IMR-90 (cell line): ENCODE results near the gene KRT6C. TPM values are rescaled to one million over a fixed set of nuclear protein-coding genes. Genes with fewer than 3 reads are reported as not detected.

Experiments used
- ATAC-seq: fragments of 200-7000 bp; cut with Tn5 transposase; 2 replicates; pipeline ENCODE4 v1.9.1; 2020; ENCODE audit warnings: low read depth, mild to moderate bottlenecking, moderate library complexity
- BruUV-seq: library from RNA; stranded (reverse); fragments of 400-500 nt; replicated peaks from 2 replicates; lab custom pipeline; 2021; lab: Mats Ljungman, UMichigan
- CTCF ChIA-PET: fragments of 300-600 bp; formaldehyde crosslinking; extraction: SDS; loops from one replicate; lab custom pipeline; 2021; ENCODE audit warnings: antibody characterized with exemption; lab: Yijun Ruan, JAX
- POLR2A ChIA-PET: fragments of 300-600 bp; sonication (Branson Sonifier 250); formaldehyde crosslinking; loops from one replicate; lab custom pipeline; 2022; ENCODE audit warnings: antibody characterized with exemption; ENCODE audit not compliant: unreplicated experiment; lab: Charles Lee
- DNase-seq: peaks from one replicate; pipeline ENCODE4 v3.0.0; 2013
- H2AFZ ChIP-seq: replicated peaks from 2 replicates; pipeline ENCODE3; 2013; ENCODE audit warnings: low read length, mild to moderate bottlenecking; ENCODE audit not compliant: poor library complexity
- H2AK5ac ChIP-seq: 2 replicates; pipeline ENCODE4 v1.6.1; 2013; ENCODE audit warnings: low read depth, low read length, inconsistent platforms
- H2AK9ac ChIP-seq: replicated peaks from 2 replicates; pipeline ENCODE3; 2013; ENCODE audit warnings: mild to moderate bottlenecking, low read depth, low read length, moderate library complexity; ENCODE audit not compliant: poor library complexity
- H2BK120ac ChIP-seq: 2 replicates; pipeline ENCODE4 v1.6.1; 2013; ENCODE audit warnings: low read depth, low read length, inconsistent platforms
- H2BK15ac ChIP-seq: 3 replicates; pipeline ENCODE4 v1.6.1; 2013; ENCODE audit warnings: low read depth, low read length, inconsistent platforms
- H2BK20ac ChIP-seq: 2 replicates; pipeline ENCODE4 v1.6.1; 2013; ENCODE audit warnings: low read depth, mild to moderate bottlenecking, inconsistent platforms, low read length, moderate library complexity
- H2BK5ac ChIP-seq: 2 replicates; pipeline ENCODE4 v1.6.1; 2013; ENCODE audit warnings: mild to moderate bottlenecking, low read depth, low read length, inconsistent platforms; ENCODE audit not compliant: poor library complexity, severe bottlenecking
- H3K14ac ChIP-seq: replicated peaks from 2 replicates; pipeline ENCODE4 v1.6.1; 2013; ENCODE audit warnings: low read depth, low read length, inconsistent platforms
- H3K18ac ChIP-seq: 2 replicates; pipeline ENCODE4 v1.6.1; 2013; ENCODE audit warnings: low read depth, low read length, control low read depth
- H3K23ac ChIP-seq: 2 replicates; pipeline ENCODE4 v1.6.1; 2013; ENCODE audit warnings: low read depth, low read length, inconsistent platforms
- H3K27ac ChIP-seq: 2 replicates; pipeline ENCODE4 v1.5.1; 2013; ENCODE audit warnings: mild to moderate bottlenecking, control low read depth, low read length; ENCODE audit not compliant: insufficient read depth
- H3K27me3 ChIP-seq: 2 replicates; pipeline ENCODE4 v1.6.1; 2013; ENCODE audit warnings: low read length; ENCODE audit not compliant: control insufficient read depth, insufficient read depth
- H3K36me3 ChIP-seq: 2 replicates; pipeline ENCODE4 v1.6.1; 2013; ENCODE audit warnings: low read length, mixed read lengths; ENCODE audit not compliant: control insufficient read depth, insufficient read depth
- H3K4ac ChIP-seq: 2 replicates; pipeline ENCODE4 v1.6.1; 2013; ENCODE audit warnings: low read depth, low read length, inconsistent platforms
- H3K4me1 ChIP-seq: 2 replicates; pipeline ENCODE4 v1.6.1; 2013; ENCODE audit warnings: low read length, mixed read lengths; ENCODE audit not compliant: control insufficient read depth, insufficient read depth
- H3K4me2 ChIP-seq: 2 replicates; pipeline ENCODE4 v1.6.1; 2013; ENCODE audit warnings: low read depth, mild to moderate bottlenecking, control low read depth, low read length, moderate library complexity
- H3K4me3 ChIP-seq: 2 replicates; pipeline ENCODE4 v1.5.1; 2013; ENCODE audit warnings: low read depth, mild to moderate bottlenecking, control low read depth, low read length, moderate library complexity; ENCODE audit not compliant: insufficient read depth
- H3K56ac ChIP-seq: 2 replicates; pipeline ENCODE4 v1.6.1; 2013; ENCODE audit warnings: low read length, inconsistent platforms; ENCODE audit not compliant: insufficient read depth; ENCODE audit errors: extremely low read depth
- H3K79me1 ChIP-seq, 2 experiments: 2 replicates each; pipeline ENCODE4 v1.6.1; 2013; ENCODE audit warnings: low read length in 2 of 2, inconsistent platforms in 1 of 2, low read depth in 1 of 2
- H3K9ac ChIP-seq: 2 replicates; pipeline ENCODE4 v1.6.1; 2013; ENCODE audit warnings: low read depth, low read length, control low read depth
- H3K9me1 ChIP-seq: 2 replicates; pipeline ENCODE4 v1.6.1; 2013; ENCODE audit warnings: low read length, inconsistent platforms; ENCODE audit not compliant: insufficient read depth
- H3K9me3 ChIP-seq: 2 replicates; pipeline ENCODE4 v1.6.1; 2013; ENCODE audit warnings: low read length; ENCODE audit not compliant: control insufficient read depth, insufficient read depth
- H4K20me1 ChIP-seq: 2 replicates; pipeline ENCODE4 v1.6.1; 2013; ENCODE audit warnings: low read length, inconsistent platforms; ENCODE audit not compliant: insufficient read depth
- H4K5ac ChIP-seq: 2 replicates; pipeline ENCODE4 v1.6.1; 2013; ENCODE audit warnings: mild to moderate bottlenecking, low read depth, low read length, control low read depth
- H4K8ac ChIP-seq, 2 experiments: 2 replicates each; pipeline ENCODE4 v1.6.1; 2013; ENCODE audit warnings: low read depth in 2 of 2, low read length in 2 of 2, control low read depth in 1 of 2, inconsistent platforms in 1 of 2
- H4K91ac ChIP-seq: 2 replicates; pipeline ENCODE4 v1.6.1; 2013; ENCODE audit warnings: low read depth, low read length, inconsistent platforms; ENCODE audit not compliant: insufficient read depth
- BHLHE40 ChIP-seq: fragments of 150-350 bp; IDR thresholded peaks from 2 replicates; pipeline ENCODE4 v1.6.1; 2016; ENCODE audit warnings: mild to moderate bottlenecking, low read depth, low read length
- CEBPB ChIP-seq: IDR thresholded peaks from 2 replicates; pipeline ENCODE4 v1.6.1; 2012; ENCODE audit warnings: low read depth, low read length, improper control_type of control experiment
- CTCF ChIP-seq: conservative IDR thresholded peaks from 2 replicates; pipeline ENCODE4 v1.5.1; 2012; ENCODE audit warnings: mild to moderate bottlenecking, low read depth, low read length, improper control_type of control experiment
- FOS ChIP-seq: fragments of 150-350 bp; IDR thresholded peaks from 2 replicates; pipeline ENCODE4 v1.6.1; 2016; ENCODE audit warnings: low read depth, low read length
- MAZ ChIP-seq: IDR thresholded peaks from 2 replicates; pipeline ENCODE4 v1.6.1; 2012; ENCODE audit warnings: low read depth, mild to moderate bottlenecking, low read length, improper control_type of control experiment, moderate library complexity, borderline replicate concordance
- MXI1 ChIP-seq: IDR thresholded peaks from 2 replicates; pipeline ENCODE4 v1.6.1; 2012; ENCODE audit warnings: low read depth, mild to moderate bottlenecking, low read length, moderate library complexity, borderline replicate concordance
- NFE2L2 ChIP-seq: fragments of 150-350 bp; IDR thresholded peaks from 2 replicates; pipeline ENCODE4 v1.6.1; 2016; ENCODE audit warnings: low read depth, mild to moderate bottlenecking, low read length
- POLR2A ChIP-seq: IDR thresholded peaks from 2 replicates; pipeline ENCODE4 v1.6.1; 2012; ENCODE audit warnings: mild to moderate bottlenecking, low read depth, low read length
- RCOR1 ChIP-seq: IDR thresholded peaks from 2 replicates; pipeline ENCODE4 v1.6.1; 2012; ENCODE audit warnings: mild to moderate bottlenecking, low read length, improper control_type of control experiment; ENCODE audit not compliant: insufficient replicate concordance
- SMC3 ChIP-seq: fragments of 150-350 bp; IDR thresholded peaks from 2 replicates; pipeline ENCODE4 v1.6.1; 2016; ENCODE audit warnings: low read depth, mild to moderate bottlenecking, antibody characterized with exemption, low read length, moderate library complexity
- WGBS, 2 experiments: methylation state at CpG; one replicate each; pipeline versions ENCODE4 v1.1.5 to v1.1.7; 2013; ENCODE audit warnings: missing lambda C conversion rate in 2 of 2; ENCODE audit not compliant: insufficient read length in 1 of 2; ENCODE audit errors: extremely low coverage in 2 of 2; 5-methylcytosine and 5-hydroxymethylcytosine counted together
- dilution Hi-C: fragments of 300-500 bp; cut with HindIII; formaldehyde crosslinking; loops from one replicate; pipeline ENCODE4 v1.14.3; 2018; ENCODE audit warnings: low sequenced_read_pairs; ENCODE audit not compliant: unreplicated experiment
- in situ Hi-C: fragments of 300-500 bp; cut with MboI; formaldehyde crosslinking; loops from 3 replicates; pipeline ENCODE4 v1.14.3; 2019; ENCODE audit warnings: low sequenced_read_pairs, inconsistent platforms, mixed read lengths
- intact Hi-C: fragments of 100-400 bp; cut with micrococcal nuclease; formaldehyde crosslinking; loops from 2 replicates; pipeline ENCODE4 v1.10.0; 2022
- polyA plus RNA-seq, 3 experiments: library from polyadenylated mRNA; depleted of rRNA; stranded (reverse); fragments of >200 nt; gene quantifications; 2 replicates each; pipeline ENCODE4 v1.2.3, GENCODE V29; 2012; ENCODE audit warnings: low replicate concordance in 1 of 3
- total RNA-seq: library from RNA; depleted of rRNA; stranded (reverse); fragments of >200 nt; gene quantifications from 2 replicates; pipeline ENCODE4 v1.2.3, GENCODE V29; 2012
- TF ChIP-seq, protein P1 (sequence below): fragments of 150-350 bp; IDR thresholded peaks from 2 replicates; pipeline ENCODE4 v1.6.1; 2016; ENCODE audit warnings: low read depth, mild to moderate bottlenecking, low read length, moderate library complexity, borderline replicate concordance

The KRT6C gene
- total and polyA plus RNA-seq, 2 of the 4 experiments (the other 2 are of a cell fraction): not detected

GRCh38 chr12:52442600-52443061 lies 31.0 kb downstream of the KRT6C start:
- Histone ChIP-seq H3K27ac (no peak overlapping the region), H2AK5ac (no peak overlapping the region), H2BK120ac (no peak overlapping the region), H3K4me2 (no peak overlapping the region), H2BK15ac (no peak overlapping the region), H4K8ac (no peak overlapping the region), H2AK9ac (no peak overlapping the region), H4K20me1 (no peaks in the 10 kb centered on the region), H3K4ac (no peak overlapping the region), H3K23ac (no peak overlapping the region), H2AFZ (no peak overlapping the region), H3K4me1 (no peaks in the 10 kb centered on the region; the same call in 1 of the 2 replicates), H3K79me1 (no peaks in the 10 kb centered on the region), H4K5ac (no peak overlapping the region), H3K9me1 (no peaks in the 10 kb centered on the region), H2BK5ac (no peak overlapping the region), H3K27me3 (peaks cover 12% of the 10 kb centered on the region), H2BK20ac (no peak overlapping the region), H4K91ac (no peak overlapping the region), H3K14ac (no peak overlapping the region), H3K36me3 (no peaks in the 10 kb centered on the region), H3K4me3 (no peak overlapping the region), H3K9ac (no peak overlapping the region), H3K18ac (no peak overlapping the region), H3K9me3 (no peaks in the 10 kb centered on the region), H3K56ac (no peak overlapping the region)
- dilution Hi-C loops (no loop called here), in situ Hi-C loops (no loop called here), intact Hi-C loops (no loop called here)
- TF ChIP-seq MAZ: no peak
- no peak for TF ChIP-seq BHLHE40
- TF ChIP-seq NFE2L2: no peak
- TF ChIP-seq, protein P1, sequence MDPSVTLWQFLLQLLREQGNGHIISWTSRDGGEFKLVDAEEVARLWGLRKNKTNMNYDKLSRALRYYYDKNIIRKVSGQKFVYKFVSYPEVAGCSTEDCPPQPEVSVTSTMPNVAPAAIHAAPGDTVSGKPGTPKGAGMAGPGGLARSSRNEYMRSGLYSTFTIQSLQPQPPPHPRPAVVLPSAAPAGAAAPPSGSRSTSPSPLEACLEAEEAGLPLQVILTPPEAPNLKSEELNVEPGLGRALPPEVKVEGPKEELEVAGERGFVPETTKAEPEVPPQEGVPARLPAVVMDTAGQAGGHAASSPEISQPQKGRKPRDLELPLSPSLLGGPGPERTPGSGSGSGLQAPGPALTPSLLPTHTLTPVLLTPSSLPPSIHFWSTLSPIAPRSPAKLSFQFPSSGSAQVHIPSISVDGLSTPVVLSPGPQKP: no peak
- no peak for TF ChIP-seq CEBPB
- no peak for TF ChIP-seq MXI1
- no peak for TF ChIP-seq POLR2A
- TF ChIP-seq FOS: no peak
- TF ChIP-seq SMC3: no peak
- no peak for TF ChIP-seq RCOR1
- TF ChIP-seq CTCF: no peak
- ChIA-PET CTCF (no interaction called here), POLR2A (no interaction called here)
- 0% methylated on average over 1 of the region's 6 CpGs; no CpG with 5 or more reads in 1 of the 2 experiments for WGBS, 2 experiments
- DNase-seq (peak; percentile 74), ATAC-seq (no peak)
- BruUV-seq: no TSS peak
